ENCODE data around the gene TMEM52. TPM values are rescaled to one million over a fixed set of nuclear protein-coding genes. Genes with fewer than 3 reads are reported as not detected.

TMEM52 gene
- total RNA-seq, 1 donor from 2014 or later = 1.2 TPM

DNA sequence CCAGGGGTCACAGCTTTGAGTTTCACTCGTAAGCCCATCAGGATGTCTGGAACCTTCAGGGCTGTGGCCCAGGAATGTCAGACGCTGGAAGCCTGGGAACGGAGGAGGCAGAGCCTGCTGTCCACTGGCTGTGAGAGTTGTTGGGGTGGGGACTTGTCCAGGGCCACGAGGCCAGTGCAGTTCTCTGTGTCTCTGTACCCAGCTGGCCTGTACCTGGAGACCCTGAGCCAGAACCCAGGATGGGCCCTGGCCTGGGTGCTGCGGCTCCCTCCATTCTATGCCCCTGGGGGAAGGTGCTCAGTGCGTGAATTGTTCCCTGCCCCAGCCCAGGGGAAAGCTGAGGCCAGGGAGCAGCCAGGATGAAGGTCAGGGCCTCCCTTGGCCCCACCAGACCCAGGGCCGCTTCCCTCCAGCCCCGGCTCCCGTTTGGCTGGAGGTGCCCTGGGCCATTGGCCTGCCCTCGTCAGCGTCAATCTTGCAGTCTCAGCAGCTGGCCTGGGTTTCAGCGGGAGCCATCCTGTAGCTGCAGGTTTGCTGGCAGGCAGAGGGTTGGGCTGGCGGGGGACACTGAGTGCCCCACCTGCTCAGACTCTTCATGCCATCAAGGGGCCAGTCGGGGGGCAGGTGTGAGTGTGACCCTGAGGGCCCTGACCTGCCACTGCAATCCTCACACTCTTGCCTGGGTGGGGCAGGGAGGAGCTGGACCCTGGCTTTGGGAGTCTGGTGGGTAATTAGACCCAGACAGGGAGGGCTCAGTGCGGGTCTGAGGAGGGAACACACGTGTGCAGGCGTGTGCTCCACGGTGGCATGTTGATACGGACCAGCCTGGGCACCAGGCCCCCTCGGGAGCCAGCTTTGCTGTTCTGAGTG is 4.7 kb downstream of the TMEM52 start:
- Mint-ChIP-seq H3K36me3 (ENCODE audit: low read depth) (no peaks in the 10 kb centered on the region), H3K4me1 (ENCODE audit: low read depth) (peaks cover 7% of the 10 kb centered on the region), H3K27ac (no peak overlapping the region), H3K27me3 (ENCODE audit: low read depth) (peaks cover 1% of the 10 kb centered on the region), H3K4me3 (ENCODE audit: low read depth) (no peak overlapping the region), H3K9me3 (no peaks in the 10 kb centered on the region)
- intact Hi-C loops (cut with micrococcal nuclease) = loop anchor here (10.0 kb wide), 1 partner anchor 220 kb away; no protein-coding TSS in a partner anchor
- DNase-seq (ENCODE audit: low spot score) = no peak

DNA sequence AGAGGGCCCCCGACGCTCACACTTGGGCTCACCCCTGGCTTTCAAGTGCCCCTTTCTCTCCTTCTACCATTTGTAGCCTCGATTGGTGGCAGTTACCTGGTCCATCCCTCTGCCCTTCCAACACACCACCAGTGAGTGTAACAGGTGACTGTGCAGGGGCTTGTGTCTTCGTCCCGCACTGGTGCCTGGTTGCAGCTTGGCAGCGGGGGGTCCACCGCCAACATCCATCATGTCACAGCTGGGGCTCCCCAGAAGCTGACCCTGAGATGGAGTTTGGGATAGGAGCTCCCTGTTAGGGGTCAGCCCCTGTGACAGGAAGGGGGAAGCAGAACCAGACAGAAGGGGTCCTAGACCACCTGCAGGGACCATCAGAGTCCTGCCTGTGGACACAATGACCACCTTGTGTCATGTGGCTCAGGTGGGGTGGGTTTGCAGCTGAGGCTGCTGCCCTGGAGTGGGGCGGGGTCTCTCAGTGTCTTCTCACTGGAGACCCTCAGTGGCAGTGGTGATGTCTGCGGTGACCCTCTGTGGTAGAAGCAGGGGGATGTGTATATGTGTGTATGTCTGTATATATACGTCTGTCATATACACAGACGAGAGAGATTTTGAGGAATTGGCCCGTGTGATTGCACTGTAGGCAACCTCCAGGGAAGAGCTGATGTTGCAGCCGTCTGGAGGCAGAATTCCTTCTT is 7.6 kb downstream of the TMEM52 start:
- intact Hi-C loops (cut with micrococcal nuclease) = loop anchor here (10.0 kb wide), 1 partner anchor 223 kb away; no protein-coding TSS in a partner anchor
- Mint-ChIP-seq H3K36me3 (ENCODE audit: low read depth) (no peaks in the 10 kb centered on the region), H3K4me3 (ENCODE audit: low read depth) (no peak overlapping the region), H3K27me3 (ENCODE audit: low read depth) (peaks cover 1% of the 10 kb centered on the region), H3K27ac (no peak overlapping the region), H3K9me3 (no peaks in the 10 kb centered on the region), H3K4me1 (ENCODE audit: low read depth) (peaks cover 5% of the 10 kb centered on the region)
- no peak for DNase-seq (ENCODE audit: low spot score)

DNA sequence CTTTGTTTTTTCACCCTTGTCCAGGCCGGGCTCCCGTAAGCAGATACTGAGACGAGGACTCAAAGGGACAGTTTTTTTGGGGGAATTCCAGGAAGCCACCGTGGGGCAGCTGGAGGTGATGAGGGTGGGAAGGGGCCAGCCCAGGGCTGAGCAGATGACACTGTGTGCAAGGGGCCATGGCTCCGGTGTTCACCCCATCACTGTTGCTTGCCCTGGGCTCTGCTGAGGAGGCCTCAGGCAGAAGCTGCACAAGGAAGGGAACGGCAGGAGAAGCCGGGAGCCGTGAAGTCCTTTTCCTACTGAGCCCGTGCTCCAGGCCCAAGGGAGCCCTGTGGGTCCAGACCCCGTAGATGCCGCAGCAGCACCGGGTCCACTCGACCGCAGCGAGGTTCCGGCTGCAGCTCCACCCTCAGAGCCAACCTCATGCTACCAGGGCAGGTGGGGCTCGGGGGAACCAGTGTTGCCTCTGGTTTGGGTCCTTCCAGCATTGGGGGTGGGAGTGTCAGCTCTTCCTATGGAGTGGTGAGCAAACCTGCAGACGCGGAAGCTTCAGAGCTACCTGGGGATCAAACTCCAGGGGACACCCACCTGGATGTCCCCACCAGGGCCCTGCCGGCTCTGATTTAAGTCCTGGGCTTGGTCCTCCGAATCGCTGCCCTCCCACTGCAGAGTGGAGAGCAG is 8.3 kb downstream of the TMEM52 start:
- no peak overlapping the region for H3K27ac Mint-ChIP-seq

GRCh38 chr1:1910033-1910465 is 9.0 kb downstream of the TMEM52 start:
- H3K9me3 Mint-ChIP-seq = no peaks in the 10 kb centered on the region
- H3K27ac Mint-ChIP-seq = peak overlapping the region; percentile 36
- no peaks in the 10 kb centered on the region for H3K27me3 Mint-ChIP-seq (ENCODE audit: low read depth)
- H3K4me3 Mint-ChIP-seq (ENCODE audit: low read depth) = peak overlapping the region; percentile 68
- intact Hi-C loops (cut with micrococcal nuclease) = loop anchor here (10.0 kb wide), 1 partner anchor 225 kb away; no protein-coding TSS in a partner anchor
- H3K36me3 Mint-ChIP-seq (ENCODE audit: low read depth) = no peaks in the 10 kb centered on the region
- DNase-seq (ENCODE audit: low spot score) = no peak
- H3K4me1 Mint-ChIP-seq (ENCODE audit: low read depth) = peaks cover 7% of the 10 kb centered on the region

More for the DNA sequence above, 8.3 kb downstream of the TMEM52 start:
- no peak for DNase-seq (ENCODE audit: low spot score)
- Mint-ChIP-seq H3K4me3 (ENCODE audit: low read depth) (peak overlapping the region; percentile 68), H3K9me3 (no peaks in the 10 kb centered on the region), H3K4me1 (ENCODE audit: low read depth) (peaks cover 7% of the 10 kb centered on the region), H3K36me3 (ENCODE audit: low read depth) (no peaks in the 10 kb centered on the region), H3K27me3 (ENCODE audit: low read depth) (no peaks in the 10 kb centered on the region)
- intact Hi-C loops (cut with micrococcal nuclease) = loop anchor here (10.0 kb wide), 1 partner anchor 224 kb away; no protein-coding TSS in a partner anchor

DNA sequence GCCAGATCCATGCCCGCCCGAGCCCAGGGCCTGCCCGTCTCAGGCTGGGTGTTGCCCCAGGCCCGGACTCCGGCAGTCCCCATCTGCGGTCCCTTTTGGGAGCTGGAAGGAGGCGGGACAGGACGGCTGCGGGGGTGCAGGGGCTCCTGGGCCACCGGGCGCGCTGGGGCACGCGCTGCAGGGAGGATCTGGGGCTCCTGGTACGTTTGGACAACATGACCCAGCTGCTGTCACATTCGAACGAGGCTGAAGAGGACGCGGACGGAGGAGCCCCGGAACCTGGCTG is 10.6 kb downstream of the TMEM52 start:
- Mint-ChIP-seq H3K4me3 (ENCODE audit: low read depth) (peak overlapping the region; percentile 66), H3K36me3 (ENCODE audit: low read depth) (no peaks in the 10 kb centered on the region), H3K27ac (no peak overlapping the region), H3K9me3 (no peaks in the 10 kb centered on the region), H3K4me1 (ENCODE audit: low read depth) (peaks cover 7% of the 10 kb centered on the region), H3K27me3 (ENCODE audit: low read depth) (no peaks in the 10 kb centered on the region)
- no peak for DNase-seq (ENCODE audit: low spot score)
- intact Hi-C loops (cut with micrococcal nuclease) = loop anchor here (5.0 kb wide), 1 partner anchor 126 kb away; no protein-coding TSS in a partner anchor

DNA sequence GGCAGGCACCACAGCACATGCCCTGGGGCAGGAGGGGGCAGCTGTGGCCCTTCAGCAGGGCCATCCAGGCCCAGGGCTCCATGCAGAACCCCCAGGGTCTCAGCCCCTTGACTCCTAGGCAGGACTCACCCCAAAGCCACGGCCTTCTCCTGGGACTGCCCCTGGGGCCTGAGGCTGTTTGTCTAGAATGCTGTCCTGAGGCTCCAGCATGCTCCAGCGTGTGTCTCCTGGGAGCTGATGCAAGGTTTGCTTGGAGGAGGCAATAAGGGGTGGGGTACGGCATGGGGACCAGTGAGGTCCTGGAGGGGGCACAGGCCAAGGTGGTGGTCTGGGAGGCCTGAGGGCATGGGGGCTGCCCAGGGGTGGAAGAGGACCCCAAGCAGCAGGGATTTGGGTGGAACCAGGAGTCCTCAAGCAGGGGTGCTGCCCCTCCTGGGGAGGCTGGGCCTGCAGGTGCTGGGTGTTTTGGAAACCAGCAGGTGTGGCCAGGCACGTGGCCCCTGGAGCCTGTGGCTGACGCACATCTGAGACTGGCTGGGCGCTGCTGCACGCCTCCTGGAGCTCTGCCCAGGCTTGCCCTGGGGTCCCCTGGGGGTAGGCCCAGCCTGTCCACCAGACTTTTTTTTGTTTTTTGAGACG is 11.9 kb downstream of the TMEM52 start:
- Mint-ChIP-seq H3K4me1 (ENCODE audit: low read depth) (peaks cover 7% of the 10 kb centered on the region), H3K9me3 (no peaks in the 10 kb centered on the region), H3K36me3 (ENCODE audit: low read depth) (no peaks in the 10 kb centered on the region), H3K27ac (no peak overlapping the region), H3K4me3 (ENCODE audit: low read depth) (no peak overlapping the region), H3K27me3 (ENCODE audit: low read depth) (no peaks in the 10 kb centered on the region)
- intact Hi-C loops (cut with micrococcal nuclease) = loop anchor here (5.0 kb wide), 1 partner anchor 125 kb away; no protein-coding TSS in a partner anchor
- no peak for DNase-seq (ENCODE audit: low spot score)

DNA sequence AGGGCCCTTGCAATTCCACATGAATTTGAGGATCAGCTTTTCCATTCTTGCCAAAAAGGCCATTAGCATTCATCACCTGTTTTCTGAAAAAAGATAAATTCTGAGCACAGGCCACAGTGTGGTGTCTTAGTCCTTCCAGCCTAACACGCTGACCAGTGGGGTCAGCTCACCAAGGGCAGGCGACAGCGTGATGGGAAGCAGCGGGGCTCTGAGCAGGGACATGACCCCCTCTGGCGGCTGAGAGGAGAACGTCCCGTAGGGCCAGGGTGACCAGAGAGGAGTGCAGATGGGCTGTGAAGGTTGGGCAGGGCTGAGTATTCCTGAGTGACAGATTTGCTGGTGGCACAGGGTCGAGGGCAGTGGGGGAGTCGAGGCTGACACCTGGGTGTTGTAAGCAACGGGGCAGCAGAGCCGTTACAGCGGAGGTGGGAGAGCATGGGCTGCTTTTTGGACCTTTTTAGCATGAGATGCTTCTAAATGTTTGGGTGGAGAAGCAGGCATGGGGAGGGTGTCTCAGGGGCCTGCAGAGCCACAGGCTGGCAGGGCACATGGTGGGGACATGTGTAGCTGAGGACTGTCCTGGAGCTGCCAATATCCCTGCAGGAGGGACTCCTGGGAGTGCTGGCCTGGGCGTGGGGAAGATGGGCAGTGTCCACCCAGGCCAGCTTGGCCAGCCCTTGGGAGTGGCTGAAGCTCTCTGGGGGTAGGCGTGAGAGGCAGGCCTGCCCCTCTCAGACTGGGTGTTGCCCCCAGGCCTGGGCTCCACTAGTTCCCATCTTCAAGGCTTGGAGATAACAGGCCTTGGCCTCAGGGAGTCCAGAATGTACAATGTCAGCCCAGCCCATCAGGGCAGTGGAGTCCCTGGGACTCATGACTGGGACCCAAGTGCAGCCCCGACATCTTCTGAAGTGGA is 12.6 kb downstream of the TMEM52 start:
- Mint-ChIP-seq H3K4me3 (ENCODE audit: low read depth) (peak overlapping the region; percentile 55), H3K4me1 (ENCODE audit: low read depth) (peaks cover 7% of the 10 kb centered on the region), H3K27ac (peak overlapping the region; percentile 43), H3K36me3 (ENCODE audit: low read depth) (no peaks in the 10 kb centered on the region), H3K27me3 (ENCODE audit: low read depth) (no peaks in the 10 kb centered on the region), H3K9me3 (no peaks in the 10 kb centered on the region)
- peak; percentile 67 for DNase-seq (ENCODE audit: low spot score)
- intact Hi-C loops (cut with micrococcal nuclease) = loop anchor here (5.0 kb wide), 1 partner anchor 124 kb away; no protein-coding TSS in a partner anchor

- Mint-ChIP-seq H3K9me3 (no peaks in the 10 kb centered on the region), H3K36me3 (ENCODE audit: low read depth) (no peaks in the 10 kb centered on the region), H3K27me3 (ENCODE audit: low read depth) (peaks cover 2% of the 10 kb centered on the region), H3K27ac (no peak overlapping the region), H3K4me1 (ENCODE audit: low read depth) (peaks cover 2% of the 10 kb centered on the region), H3K4me3 (ENCODE audit: low read depth) (no peak overlapping the region)
- intact Hi-C loops (cut with micrococcal nuclease) = no loop called here
- no peak for DNase-seq (ENCODE audit: low spot score)
Measured at GRCh38 chr1:1903224-1903623, 15.9 kb downstream of the TMEM52 start.

DNA sequence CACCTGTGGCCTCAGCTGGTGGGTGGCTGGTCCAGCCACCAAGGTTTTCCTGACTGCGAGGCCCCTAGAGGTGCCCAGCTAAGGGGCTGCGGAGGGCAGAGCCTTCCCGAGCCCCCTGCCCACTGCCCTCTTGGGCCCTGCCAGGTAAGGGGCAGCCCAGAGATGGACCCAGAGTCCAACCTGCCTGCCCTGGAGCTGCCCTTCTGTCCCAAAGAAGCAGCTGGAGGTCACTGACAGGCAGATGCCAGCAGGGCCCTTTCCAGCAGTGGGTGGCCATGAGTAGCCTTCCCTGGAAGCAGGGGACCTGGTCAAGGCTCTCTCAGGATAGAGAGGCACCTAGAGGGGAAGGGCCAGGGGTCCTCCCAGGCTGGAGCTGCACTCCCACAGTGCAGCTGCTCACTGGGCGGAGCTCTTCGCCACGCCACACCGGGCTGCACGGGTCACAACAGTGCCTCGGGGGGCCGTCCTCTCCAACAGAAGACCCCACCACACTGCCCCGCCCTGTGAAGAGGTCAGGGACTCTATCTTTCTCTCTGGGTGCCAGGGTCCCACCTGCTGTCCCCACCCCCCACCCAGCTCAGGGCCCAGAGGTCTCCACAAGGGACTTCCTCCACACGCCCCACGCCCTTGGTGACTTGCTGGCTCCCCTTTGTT is 17.3 kb downstream of the TMEM52 start:
- Mint-ChIP-seq H3K4me1 (ENCODE audit: low read depth) (peaks cover 2% of the 10 kb centered on the region), H3K36me3 (ENCODE audit: low read depth) (no peaks in the 10 kb centered on the region), H3K4me3 (ENCODE audit: low read depth) (no peak overlapping the region), H3K27me3 (ENCODE audit: low read depth) (peaks cover 2% of the 10 kb centered on the region), H3K27ac (no peak overlapping the region), H3K9me3 (no peaks in the 10 kb centered on the region)
- DNase-seq (ENCODE audit: low spot score) = no peak
- intact Hi-C loops (cut with micrococcal nuclease) = no loop called here

- Mint-ChIP-seq H3K36me3 (ENCODE audit: low read depth) (no peaks in the 10 kb centered on the region), H3K4me1 (ENCODE audit: low read depth) (no peaks in the 10 kb centered on the region), H3K4me3 (ENCODE audit: low read depth) (no peak overlapping the region), H3K27me3 (ENCODE audit: low read depth) (peaks cover 2% of the 10 kb centered on the region), H3K27ac (no peak overlapping the region), H3K9me3 (no peaks in the 10 kb centered on the region)
- DNase-seq (ENCODE audit: low spot score) = no peak
- intact Hi-C loops (cut with micrococcal nuclease) = no loop called here
Measured at GRCh38 chr1:1900883-1901640, 18.0 kb downstream of the TMEM52 start.

DNA sequence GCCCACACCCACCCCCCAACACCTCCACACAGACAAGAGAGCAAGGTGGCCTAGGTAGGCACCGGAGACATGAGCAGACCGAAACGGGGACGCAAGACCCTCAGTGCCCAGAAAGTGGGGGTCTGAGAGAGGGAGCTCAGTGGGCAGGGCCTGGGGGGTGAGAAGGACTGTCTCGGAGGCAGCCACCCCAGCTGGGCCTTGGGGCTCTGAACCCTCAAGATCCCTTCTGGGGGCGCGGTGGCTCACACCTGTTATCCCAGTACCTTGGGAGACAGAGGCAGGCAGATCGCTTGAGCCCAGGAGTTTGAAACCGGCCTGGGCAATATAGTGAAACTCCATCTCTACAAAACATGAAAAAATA is 19.1 kb downstream of the TMEM52 start:
- intact Hi-C loops (cut with micrococcal nuclease) = no loop called here
- no peak overlapping the region for H3K27ac Mint-ChIP-seq
- H3K4me3 Mint-ChIP-seq (ENCODE audit: low read depth) = no peak overlapping the region
- H3K4me1 Mint-ChIP-seq (ENCODE audit: low read depth) = peaks cover 2% of the 10 kb centered on the region
- no peak for DNase-seq (ENCODE audit: low spot score)
- no peaks in the 10 kb centered on the region for H3K36me3 Mint-ChIP-seq (ENCODE audit: low read depth)
- no peaks in the 10 kb centered on the region for H3K9me3 Mint-ChIP-seq
- H3K27me3 Mint-ChIP-seq (ENCODE audit: low read depth) = peaks cover 2% of the 10 kb centered on the region
